Measurements from ENCODE around the gene NEURL3. TPM values are rescaled to one million over a fixed set of nuclear protein-coding genes. Genes with fewer than 3 reads are reported as not detected.

NEURL3 gene
- total and polyA plus RNA-seq, 2 of the 4 experiments (the other 2 are of a cell fraction) = not detected

DNA sequence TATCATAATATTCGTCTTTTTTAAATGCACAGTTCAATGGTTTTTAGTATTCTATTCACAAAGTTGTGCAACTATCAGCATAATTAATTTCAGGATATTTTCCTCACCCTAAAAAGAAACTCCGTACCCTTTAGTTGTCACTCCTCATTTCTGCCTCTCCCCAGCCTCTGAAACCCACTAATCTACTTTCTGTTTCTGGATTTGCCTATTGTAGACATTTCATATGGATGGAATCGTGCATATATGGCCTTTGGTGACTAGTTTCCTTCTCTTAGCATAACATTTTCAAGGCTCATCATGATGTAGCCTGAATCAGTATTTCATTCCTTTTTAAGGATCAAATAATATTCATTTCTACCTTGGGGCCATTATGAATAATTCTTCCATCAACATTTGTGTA lies 18.5 kb downstream of the NEURL3 start:
- no peak overlapping the region for H3K4ac ChIP-seq (ENCODE audit: low read depth, low read length)
- H3K9me3 ChIP-seq (ENCODE audit: control insufficient read depth, insufficient read depth, low read length) = peaks cover 2% of the 10 kb centered on the region; the same call in 1 of the 2 replicates
- intact Hi-C loops (cut with micrococcal nuclease) = no loop called here
- H3K4me2 ChIP-seq (ENCODE audit: low read depth, low read length) = no peak overlapping the region
- H4K91ac ChIP-seq (ENCODE audit: insufficient read depth, low read depth, low read length) = no peak overlapping the region
- no peak overlapping the region for H3K4me3 ChIP-seq (ENCODE audit: insufficient read depth, low read depth, low read length)
- in situ Hi-C loops (cut with MboI; ENCODE audit: low sequenced_read_pairs) = no loop called here
- H4K5ac ChIP-seq (ENCODE audit: low read depth, low read length) = no peak overlapping the region
- no peaks in the 10 kb centered on the region for H4K20me1 ChIP-seq (ENCODE audit: insufficient read depth, low read length)
- no peak overlapping the region for H3K27ac ChIP-seq (ENCODE audit: insufficient read depth, low read length)
- H3K56ac ChIP-seq (ENCODE audit: extremely low read depth, insufficient read depth, low read length) = no peak overlapping the region
- no peak overlapping the region for H4K8ac ChIP-seq (ENCODE audit: low read depth in 2 of 2, low read length in 2 of 2)
- no peaks in the 10 kb centered on the region for H3K9me1 ChIP-seq (ENCODE audit: insufficient read depth, low read length)
- CTCF ChIA-PET = interaction anchor here (0.6 kb wide), 1 partner anchor 281 kb away, joined by 3 read pairs; no protein-coding TSS in a partner anchor
- TF ChIP-seq MAZ (IDR thresholded peaks at IDR 0.05; ENCODE audit: borderline replicate concordance, low read depth, low read length) (no peak), CEBPB (IDR thresholded peaks at IDR 0.05; ENCODE audit: low read depth, low read length) (no peak), RFX5 (IDR thresholded peaks at IDR 0.05; ENCODE audit: low read depth, low read length) (no peak), NFE2L2 (IDR thresholded peaks at IDR 0.05; ENCODE audit: low read depth, low read length) (no peak), BHLHE40 (IDR thresholded peaks at IDR 0.05; ENCODE audit: low read depth, low read length) (no peak), FOS (IDR thresholded peaks at IDR 0.05; ENCODE audit: low read depth, low read length) (no peak), MAFK (IDR thresholded peaks at IDR 0.05; ENCODE audit: low read depth, low read length) (no peak), ELK1 (IDR thresholded peaks at IDR 0.05; ENCODE audit: borderline replicate concordance, low read depth, low read length) (no peak), RAD21 (IDR thresholded peaks at IDR 0.05; ENCODE audit: low read length) (no peak), CHD1 (IDR thresholded peaks at IDR 0.05; ENCODE audit: low read depth, low read length) (no peak), SMC3 (IDR thresholded peaks at IDR 0.05; ENCODE audit: low read depth, low read length) (no peak), USF2 (IDR thresholded peaks at IDR 0.05; ENCODE audit: low read depth, low read length) (no peak), RCOR1 (IDR thresholded peaks at IDR 0.05; ENCODE audit: insufficient replicate concordance, low read length) (no peak)
- TF ChIP-seq, protein P1, sequence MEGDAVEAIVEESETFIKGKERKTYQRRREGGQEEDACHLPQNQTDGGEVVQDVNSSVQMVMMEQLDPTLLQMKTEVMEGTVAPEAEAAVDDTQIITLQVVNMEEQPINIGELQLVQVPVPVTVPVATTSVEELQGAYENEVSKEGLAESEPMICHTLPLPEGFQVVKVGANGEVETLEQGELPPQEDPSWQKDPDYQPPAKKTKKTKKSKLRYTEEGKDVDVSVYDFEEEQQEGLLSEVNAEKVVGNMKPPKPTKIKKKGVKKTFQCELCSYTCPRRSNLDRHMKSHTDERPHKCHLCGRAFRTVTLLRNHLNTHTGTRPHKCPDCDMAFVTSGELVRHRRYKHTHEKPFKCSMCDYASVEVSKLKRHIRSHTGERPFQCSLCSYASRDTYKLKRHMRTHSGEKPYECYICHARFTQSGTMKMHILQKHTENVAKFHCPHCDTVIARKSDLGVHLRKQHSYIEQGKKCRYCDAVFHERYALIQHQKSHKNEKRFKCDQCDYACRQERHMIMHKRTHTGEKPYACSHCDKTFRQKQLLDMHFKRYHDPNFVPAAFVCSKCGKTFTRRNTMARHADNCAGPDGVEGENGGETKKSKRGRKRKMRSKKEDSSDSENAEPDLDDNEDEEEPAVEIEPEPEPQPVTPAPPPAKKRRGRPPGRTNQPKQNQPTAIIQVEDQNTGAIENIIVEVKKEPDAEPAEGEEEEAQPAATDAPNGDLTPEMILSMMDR (conservative IDR thresholded peaks at IDR 0.05; ENCODE audit: low read depth, low read length) = no peak
- dilution Hi-C loops (cut with HindIII; ENCODE audit: low sequenced_read_pairs, unreplicated experiment) = no loop called here
- H3K23ac ChIP-seq (ENCODE audit: low read depth, low read length) = no peak overlapping the region
- POLR2A ChIA-PET (ENCODE audit: unreplicated experiment) = no interaction called here
- DNase-seq (no peak), ATAC-seq (ENCODE audit: low read depth) (no peak)
- no peaks in the 10 kb centered on the region; the same call in 1 of the 2 replicates for H3K27me3 ChIP-seq (ENCODE audit: control insufficient read depth, insufficient read depth, low read length)
- BruUV-seq (replicated peaks) = no TSS peak
- no peak overlapping the region for H2AFZ ChIP-seq (replicated peaks; ENCODE audit: low read length, poor library complexity)
- no CpG with 5 or more reads among the region's 3 CpGs for WGBS, 2 experiments (ENCODE audit: extremely low coverage in 2 of 2, insufficient read length in 1 of 2)
- H2AK5ac ChIP-seq (ENCODE audit: low read depth, low read length) = no peak overlapping the region
- H2BK15ac ChIP-seq (ENCODE audit: low read depth, low read length) = no peak overlapping the region
- no peaks in the 10 kb centered on the region for H3K79me1 ChIP-seq (ENCODE audit: low read depth in 1 of 2, low read length in 2 of 2)
- peaks cover 3% of the 10 kb centered on the region; the same call in 1 of the 2 replicates for H3K4me1 ChIP-seq (ENCODE audit: control insufficient read depth, insufficient read depth, low read length)
- H3K14ac ChIP-seq (replicated peaks; ENCODE audit: low read depth, low read length) = no peak overlapping the region
- no peak overlapping the region for H2BK5ac ChIP-seq (ENCODE audit: low read depth, low read length, poor library complexity, severe bottlenecking)
- no peak overlapping the region for H2BK120ac ChIP-seq (ENCODE audit: low read depth, low read length)
- no peak overlapping the region for H3K18ac ChIP-seq (ENCODE audit: low read depth, low read length)
- no peaks in the 10 kb centered on the region for H3K36me3 ChIP-seq (ENCODE audit: control insufficient read depth, insufficient read depth, low read length)
- H3K9ac ChIP-seq (ENCODE audit: low read depth, low read length) = no peak overlapping the region
- no peak overlapping the region for H2AK9ac ChIP-seq (replicated peaks; ENCODE audit: low read depth, low read length, poor library complexity)
- no peak overlapping the region for H2BK20ac ChIP-seq (ENCODE audit: low read depth, low read length)
